GM19238 (cell line): ENCODE measurements around the gene CNTNAP4.

Source experiments
- DNase-seq: peaks from one replicate; pipeline ENCODE4 v3.0.0; 2011; ENCODE audit warnings: low spot score; ENCODE audit not compliant: insufficient read length

Gene CNTNAP4

GRCh38 chr16:76276745-76277438 is at the start of gene CNTNAP4:
Gene CNTNAP4, plus strand, starts transcription at chr16:76277401. Its CDS starts 262 bp downstream, at chr16:76277663.
- no peak for DNase-seq

GRCh38 chr16:76228546-76229146 is 48.6 kb upstream of the CNTNAP4 start:
- DNase-seq, result no peak

DNA sequence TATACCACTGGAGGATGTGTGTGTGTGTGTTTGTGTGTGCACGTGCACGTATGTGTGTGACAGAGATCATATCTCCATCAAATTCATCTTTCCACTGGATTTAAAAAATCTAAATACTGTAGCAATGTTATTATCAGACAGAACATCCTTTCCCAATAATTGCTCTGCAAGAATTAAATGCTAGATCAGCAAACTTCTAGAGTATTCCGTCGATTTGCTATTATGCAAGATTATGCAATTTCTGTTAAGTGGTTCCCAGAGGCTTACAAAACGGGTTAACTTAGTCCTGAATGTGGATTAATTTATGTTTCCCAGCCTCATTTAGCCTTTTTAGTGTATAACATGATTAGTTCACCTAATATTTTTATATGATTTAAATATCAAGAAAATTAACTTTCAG is 44.5 kb upstream of the CNTNAP4 start:
- DNase-seq, result no peak

DNA sequence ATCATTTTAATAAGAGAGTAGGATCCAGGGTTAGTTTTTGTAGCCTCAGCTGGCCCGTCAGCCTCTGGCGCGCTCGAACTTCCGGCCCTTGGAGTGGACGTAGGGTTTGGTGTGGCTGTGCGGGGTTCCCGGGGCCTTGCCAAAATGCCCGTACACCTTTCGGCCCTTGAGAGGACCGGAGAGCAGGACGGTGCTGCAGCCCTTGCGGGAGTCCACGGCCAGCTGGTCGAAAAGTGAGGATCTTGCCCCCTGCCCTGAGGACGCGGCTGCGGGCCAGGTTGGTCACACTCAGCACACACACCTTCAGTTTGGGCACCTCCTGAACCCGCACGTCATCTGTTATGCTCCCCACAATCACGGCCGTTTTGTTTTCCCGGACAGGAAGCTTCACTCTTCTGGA is 42.2 kb upstream of the CNTNAP4 start:
- DNase-seq, result no peak

DNA sequence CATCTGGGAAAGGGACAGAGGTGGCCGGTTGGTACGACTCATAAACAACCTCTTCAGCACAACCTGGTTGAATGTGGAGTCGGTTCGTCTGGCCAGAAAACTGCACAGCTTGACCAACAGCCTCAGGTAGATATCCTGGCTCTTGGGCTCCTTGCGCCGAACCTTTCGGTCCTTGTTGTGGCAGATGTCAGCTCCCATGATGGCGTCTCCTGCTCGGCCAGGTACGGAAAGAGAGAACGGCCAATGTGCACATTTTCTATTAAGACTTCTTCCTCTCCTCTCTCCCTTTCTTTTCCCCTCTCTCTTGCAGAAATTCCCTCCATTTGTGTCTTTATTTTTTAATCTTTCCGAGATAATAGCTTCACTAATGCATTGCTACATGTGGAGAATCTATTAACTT is 41.8 kb upstream of the CNTNAP4 start:
- DNase-seq, result no peak

GRCh38 chr16:76237471-76237870 is 39.7 kb upstream of the CNTNAP4 start:
- DNase-seq, result no peak

- DNase-seq, result no peak
Observed at GRCh38 chr16:76241755-76242154, 35.4 kb upstream of the CNTNAP4 start.

DNA sequence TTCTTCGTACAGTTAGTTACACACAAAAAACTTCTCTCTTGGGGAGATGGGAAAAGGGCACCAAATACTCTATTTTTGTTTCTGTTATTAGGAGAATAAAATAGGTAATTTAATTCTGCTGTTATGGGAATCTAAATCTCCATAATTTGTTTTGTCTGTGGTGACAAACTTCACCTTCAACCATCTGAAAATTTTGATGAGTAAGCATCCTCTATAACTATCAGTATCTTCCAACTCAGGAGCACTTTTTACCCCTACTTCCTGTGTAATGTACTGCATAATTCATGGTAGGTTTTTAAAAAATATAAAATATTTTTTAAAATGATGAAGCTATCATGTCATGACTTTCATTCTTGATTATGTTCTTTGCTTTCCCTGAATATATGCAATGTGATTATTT is 33.6 kb upstream of the CNTNAP4 start:
- DNase-seq, result no peak

- DNase-seq, result no peak
Observed at GRCh38 chr16:76246587-76246986, 30.6 kb upstream of the CNTNAP4 start.

GRCh38 chr16:76265434-76266045 is 11.7 kb upstream of the CNTNAP4 start:
- DNase-seq, result no peak

DNA sequence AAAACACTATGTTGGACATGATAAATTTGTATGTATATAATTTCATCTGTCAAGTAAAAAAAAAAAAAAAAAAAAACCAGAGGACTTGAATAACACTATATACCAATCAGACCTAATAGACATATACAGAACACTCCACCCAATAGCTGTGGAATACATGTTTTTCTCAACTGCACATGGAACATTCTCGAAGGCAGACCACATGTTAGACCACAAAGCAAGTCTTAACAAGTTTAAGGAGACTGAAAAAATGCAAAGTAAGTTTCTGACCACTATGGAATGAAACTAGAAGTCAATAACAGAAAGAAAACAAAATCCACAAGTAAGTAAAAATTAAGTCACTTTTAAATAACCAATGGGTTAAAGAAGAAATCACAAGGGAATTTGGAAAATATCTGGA is 8.4 kb upstream of the CNTNAP4 start:
- no peak for DNase-seq

DNA sequence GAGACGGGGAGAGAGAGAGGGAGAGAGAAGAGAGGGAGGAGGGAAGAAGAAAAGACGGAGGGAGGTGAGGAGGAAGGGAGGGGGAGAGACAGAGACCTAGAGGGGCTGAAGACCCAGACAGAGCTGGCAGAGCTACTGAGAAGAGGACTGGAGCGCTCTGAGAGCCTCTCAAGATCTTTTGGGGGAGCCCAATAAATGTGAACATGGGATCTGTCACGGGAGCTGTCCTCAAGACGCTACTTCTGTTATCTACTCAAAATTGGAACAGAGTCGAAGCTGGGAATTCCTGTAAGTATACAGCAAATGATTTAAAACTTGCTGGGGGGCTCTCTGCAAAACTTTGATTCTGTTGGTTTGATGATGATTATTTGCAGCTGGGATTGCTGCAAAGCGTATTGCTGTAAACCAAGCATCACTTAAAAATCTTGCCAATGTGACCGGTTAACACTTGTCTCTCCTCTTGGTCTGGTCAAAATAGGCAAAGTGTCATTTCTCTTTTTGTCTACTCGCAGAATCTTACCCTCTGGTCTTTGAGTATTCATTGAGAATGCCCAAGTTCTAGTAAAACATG is 344 bp downstream of the CNTNAP4 start:
- DNase-seq, result no peak

- no peak for DNase-seq
Observed at GRCh38 chr16:76278086-76278485, 885 bp downstream of the CNTNAP4 start.

DNA sequence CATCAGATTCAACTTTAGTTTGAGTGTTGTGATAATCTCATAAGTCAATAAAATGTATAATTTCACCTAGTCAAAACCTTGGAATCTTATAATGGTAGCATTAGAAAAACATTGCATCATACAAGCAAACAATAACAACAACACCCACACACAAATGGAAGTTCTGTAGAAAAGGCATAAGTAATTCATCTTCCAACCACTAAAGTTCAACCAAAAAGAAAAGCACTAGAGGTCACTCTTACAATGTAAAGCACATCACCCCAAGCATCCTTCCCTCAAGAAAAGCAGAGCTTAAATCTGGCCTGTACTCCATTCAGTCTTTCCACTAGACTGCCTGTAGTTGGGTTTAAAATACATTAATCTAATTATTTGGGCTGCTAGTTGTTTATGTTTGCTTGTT is 1.8 kb downstream of the CNTNAP4 start:
- no peak for DNase-seq

GRCh38 chr16:76280421-76281215 is 3.4 kb downstream of the CNTNAP4 start:
- DNase-seq, result no peak

DNA sequence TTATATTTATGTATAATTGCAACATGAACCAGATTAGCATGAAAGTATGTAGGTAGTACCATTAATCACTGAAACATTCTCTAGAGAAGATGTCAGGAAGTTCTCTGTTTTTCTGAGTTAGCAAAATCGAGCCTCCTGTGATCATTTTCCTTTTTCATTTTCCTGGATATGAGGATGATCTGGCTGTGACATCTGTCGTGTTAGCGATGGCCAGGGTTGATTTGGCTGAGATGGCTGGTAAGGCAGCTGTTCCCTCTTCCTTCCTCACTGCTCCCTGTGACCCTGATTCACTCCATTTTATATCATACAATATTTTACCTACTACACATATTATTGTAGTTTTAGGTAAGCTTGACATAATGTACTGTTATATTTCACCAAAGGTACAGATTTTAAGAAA is 10.3 kb downstream of the CNTNAP4 start:
- DNase-seq, result no peak

DNA sequence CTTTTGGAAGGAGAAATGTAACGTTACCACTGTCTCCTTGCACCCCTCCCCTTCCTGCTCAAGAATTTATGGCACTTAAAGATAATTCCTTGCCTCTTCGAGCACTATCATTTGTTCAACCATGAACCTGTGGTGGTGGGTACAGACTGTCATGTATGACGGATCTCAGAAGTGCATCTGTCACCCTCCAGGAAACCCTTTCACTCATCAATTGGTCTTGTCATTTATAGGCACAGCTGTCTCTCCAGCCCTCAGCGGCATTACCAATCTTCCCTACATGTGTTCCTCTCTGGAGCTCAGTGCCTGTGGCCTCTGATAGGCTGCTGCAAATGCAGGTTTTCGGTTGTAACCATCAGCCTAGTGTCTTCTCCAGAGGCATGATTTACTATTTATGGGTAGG is 15.0 kb downstream of the CNTNAP4 start:
- DNase-seq, result no peak

GRCh38 chr16:76293980-76294379 is 16.8 kb downstream of the CNTNAP4 start:
- DNase-seq, result no peak

- DNase-seq, result no peak
Observed at GRCh38 chr16:76294396-76295214, 17.4 kb downstream of the CNTNAP4 start.

DNA sequence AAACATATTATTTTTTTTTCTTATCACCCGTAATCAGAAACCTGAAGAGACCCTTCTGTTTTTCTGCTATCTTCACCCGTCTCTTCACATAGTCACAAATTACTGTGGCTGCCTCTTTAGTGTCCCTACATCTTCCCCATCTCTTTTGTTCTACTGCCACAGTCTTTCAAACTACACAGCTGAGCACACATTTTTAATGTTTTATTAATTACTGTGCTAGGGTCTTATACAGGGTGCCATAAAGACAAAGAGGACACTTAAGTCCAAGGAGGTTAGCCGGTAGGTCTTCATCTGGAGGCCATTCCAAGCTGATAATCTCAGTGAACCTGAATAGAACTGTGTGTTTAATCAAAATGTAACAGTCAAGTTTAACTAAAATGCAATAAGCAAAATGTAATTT is 20.7 kb downstream of the CNTNAP4 start:
- DNase-seq, result no peak
